ENCODE results near the gene RAB14.

Gene RAB14

GRCh38 chr9:121219530-121219929 is 17.9 kb upstream of the RAB14 start:
- no peak for DNase-seq (ENCODE audit: low spot score)

- no peak for DNase-seq (ENCODE audit: low spot score)
Measured at GRCh38 chr9:121218357-121219027, 16.8 kb upstream of the RAB14 start.

DNA sequence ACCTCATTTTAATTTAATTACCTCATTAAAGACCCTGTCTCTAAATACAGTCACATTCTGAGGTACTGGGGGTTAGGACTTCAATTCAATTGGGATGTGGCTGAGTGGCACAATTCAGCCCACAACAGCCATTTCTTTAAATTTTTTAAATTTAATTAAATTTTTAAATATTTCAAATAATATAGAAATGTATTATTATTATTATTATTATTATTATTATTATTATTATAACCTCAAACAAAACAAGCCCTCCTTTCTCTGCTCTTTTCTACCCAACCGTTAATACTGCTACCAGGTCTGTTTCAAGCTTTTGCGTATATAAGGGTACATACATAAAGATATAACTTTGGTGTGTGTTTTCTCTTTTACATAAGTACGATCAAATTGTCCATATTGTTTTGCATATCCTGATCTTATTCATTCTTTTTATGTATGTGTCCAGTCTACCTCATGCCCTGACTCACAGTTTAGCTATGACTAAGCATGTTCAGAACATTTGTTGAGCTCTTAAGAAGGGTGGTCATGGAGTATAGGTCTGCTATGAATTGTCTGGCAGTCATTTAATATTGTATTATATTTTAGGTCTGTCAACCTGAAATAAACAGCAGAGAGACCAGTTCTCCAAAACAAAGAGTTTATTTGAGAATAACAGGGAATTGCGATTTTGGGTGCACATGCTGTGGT is 16.1 kb upstream of the RAB14 start:
- DNase-seq (ENCODE audit: low spot score), result no peak

GRCh38 chr9:121216271-121216805 is 14.7 kb upstream of the RAB14 start:
- DNase-seq (ENCODE audit: low spot score), result no peak

DNA sequence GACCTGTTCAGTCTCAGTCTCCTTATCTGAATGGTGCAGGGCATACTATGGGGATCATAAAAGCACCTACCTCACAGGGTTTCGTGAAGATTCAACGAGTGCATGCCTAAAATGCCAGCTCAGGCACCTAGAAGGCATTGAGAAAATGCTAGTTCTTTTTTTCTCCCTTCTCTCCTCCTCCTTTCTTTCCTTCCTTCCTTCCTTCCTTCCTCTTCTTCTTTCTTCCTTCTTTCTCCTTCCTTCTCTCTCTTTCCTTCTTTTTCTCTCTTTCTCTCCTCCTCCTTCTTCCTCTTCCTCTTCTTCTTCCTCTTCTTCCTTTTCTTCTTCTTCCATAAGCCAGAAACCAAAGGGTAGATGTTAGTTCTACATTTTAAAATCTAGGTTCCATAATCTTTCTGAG is 12.3 kb upstream of the RAB14 start:
- DNase-seq (ENCODE audit: low spot score), result no peak

GRCh38 chr9:121213136-121213806 is 11.6 kb upstream of the RAB14 start:
- peak; percentile 85 for DNase-seq (ENCODE audit: low spot score)

DNA sequence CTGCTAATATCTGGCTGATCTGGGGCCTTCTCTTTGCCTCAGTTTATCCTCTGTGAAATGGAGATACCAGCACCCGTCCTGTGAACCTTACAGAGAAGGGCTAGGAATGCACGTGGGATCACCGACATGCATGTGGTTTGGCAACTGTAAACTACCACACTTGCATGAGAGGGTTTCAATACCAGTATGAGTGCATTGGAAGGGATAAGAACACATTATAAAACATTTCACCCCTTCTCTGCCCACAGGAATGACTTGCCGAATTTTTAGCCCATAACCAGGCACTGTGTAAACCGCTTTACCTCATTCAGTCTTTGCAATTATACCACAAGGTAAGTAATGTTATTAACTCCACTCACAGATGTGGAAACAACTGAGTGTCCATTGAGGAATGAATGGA is 8.9 kb upstream of the RAB14 start:
- DNase-seq (ENCODE audit: low spot score), result no peak

DNA sequence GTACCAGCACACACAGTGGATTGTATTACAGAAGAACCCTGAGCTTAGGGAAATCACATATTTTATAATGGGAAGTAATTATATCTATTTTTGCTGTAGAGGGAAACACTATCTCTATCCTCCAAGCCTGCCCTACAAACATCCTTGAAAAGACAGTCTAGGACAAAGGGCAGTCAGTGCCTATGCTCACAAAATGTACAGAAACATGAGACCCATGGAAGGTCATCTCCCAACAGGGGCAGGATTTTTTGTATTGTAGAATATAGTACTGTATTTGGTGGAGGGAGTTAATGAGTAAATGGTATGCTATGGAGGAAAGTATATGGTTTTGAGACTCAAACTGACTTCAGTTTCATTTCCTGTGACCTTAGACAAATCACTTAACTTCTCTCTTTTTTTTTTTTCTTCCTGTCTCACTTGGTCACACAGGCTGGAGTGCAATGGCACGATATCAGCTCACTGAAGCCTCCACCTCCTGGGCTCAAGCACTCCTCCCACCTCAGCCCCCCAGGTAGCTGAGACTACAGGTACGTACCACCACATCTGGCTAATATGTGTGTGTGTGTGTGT is 5.8 kb upstream of the RAB14 start:
- DNase-seq (ENCODE audit: low spot score), result no peak

- DNase-seq (ENCODE audit: low spot score), result no peak
Measured at GRCh38 chr9:121206516-121207370, 5.1 kb upstream of the RAB14 start.

- DNase-seq (ENCODE audit: low spot score), result no peak
Measured at GRCh38 chr9:121204611-121205010, 2.9 kb upstream of the RAB14 start.

- peak; percentile 37 for DNase-seq (ENCODE audit: low spot score)
Measured at GRCh38 chr9:121204121-121204520, 2.5 kb upstream of the RAB14 start.

GRCh38 chr9:121201045-121201737 is 478 bp downstream of the RAB14 start:
- no peak for DNase-seq (ENCODE audit: low spot score)

GRCh38 chr9:121200356-121200755 is 1.3 kb downstream of the RAB14 start:
- DNase-seq (ENCODE audit: low spot score), result no peak

GRCh38 chr9:121199921-121200320 is 1.7 kb downstream of the RAB14 start:
- DNase-seq (ENCODE audit: low spot score), result no peak

- no peak for DNase-seq (ENCODE audit: low spot score)
Measured at GRCh38 chr9:121198512-121199042, 3.1 kb downstream of the RAB14 start.

GRCh38 chr9:121197132-121197531 is 4.5 kb downstream of the RAB14 start:
- DNase-seq (ENCODE audit: low spot score), result no peak

DNA sequence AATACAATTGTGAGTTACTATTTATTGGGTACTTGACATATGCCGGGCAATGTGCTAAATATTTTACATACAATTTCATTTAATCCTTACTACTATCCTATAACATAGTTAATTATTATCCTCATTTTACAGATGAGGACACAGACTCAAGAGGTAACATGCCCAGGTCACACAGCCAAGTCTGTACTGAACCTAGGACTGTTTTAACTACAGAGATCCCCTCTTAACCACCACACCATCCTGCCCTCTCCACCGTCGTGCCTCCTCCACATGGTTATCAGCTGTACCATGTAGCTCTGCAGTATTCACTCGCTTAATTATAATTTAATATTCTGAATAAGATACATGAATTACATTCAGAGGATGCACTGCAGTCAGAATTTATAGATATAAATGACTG is 5.3 kb downstream of the RAB14 start:
- DNase-seq (ENCODE audit: low spot score), result peak; percentile 19

- no peak for DNase-seq (ENCODE audit: low spot score)
Measured at GRCh38 chr9:121194730-121195129, 6.9 kb downstream of the RAB14 start.

- no peak for DNase-seq (ENCODE audit: low spot score)
Measured at GRCh38 chr9:121192959-121193640, 8.6 kb downstream of the RAB14 start.

DNA sequence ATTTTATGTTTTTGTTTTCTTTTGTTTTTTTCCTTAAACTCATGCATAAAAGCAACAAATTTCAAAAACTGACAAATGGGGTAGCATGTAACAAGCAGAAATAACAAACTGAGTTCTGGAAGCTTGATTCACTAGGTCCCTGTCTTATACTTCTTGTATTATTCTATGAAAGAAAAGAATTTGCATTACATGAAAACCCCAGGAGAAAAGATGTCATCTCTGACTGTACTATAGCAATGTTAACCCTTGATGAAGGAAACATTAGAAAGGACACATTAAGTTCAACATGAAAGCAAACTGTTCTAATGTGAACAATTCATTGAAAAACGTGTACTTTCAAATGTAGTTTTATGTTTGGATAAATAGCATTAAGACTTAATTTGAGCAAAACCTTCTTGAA is 9.2 kb downstream of the RAB14 start:
- DNase-seq (ENCODE audit: low spot score), result no peak

Measured in HuH-7 (cell line).